ENCODE measurements around the gene ZNF160. TPM values are rescaled to one million over a fixed set of nuclear protein-coding genes. Genes with fewer than 3 reads are reported as not detected.
A peak's percentile ranks its signal among the peaks of the same experiment; 100 is the strongest.

The ZNF160 gene
- total and polyA plus RNA-seq, 9 of the 15 experiments (the other 6 are each of a cell fraction or from before 2014, with no cell fraction given) = 3.6 to 22.1 (median 11.8) TPM

- TF ChIP-seq MGA (IDR thresholded peaks at IDR 0.05) = peak; percentile 50; the same call in 1 of the 2 replicates
These were observed 427 bp downstream of the ZNF160 start (continued) for GRCh38 chr19:53102756-53103233.

Measured in K562 (cell line).